A673 (cell line): ENCODE data around the gene PPHLN1.

Experiments
- CTCF ChIP-seq: fragments of 300-800, 200-600 bp; sonication (generic); conservative IDR thresholded peaks from 2 replicates; pipeline ENCODE4 v1.5.1; 2017; ENCODE audit warnings: low read depth, mild to moderate bottlenecking, antibody characterized with exemption, low read length, moderate library complexity, mixed read lengths
- EZH2 ChIP-seq: fragments of 200-600 bp; sonication (generic); IDR thresholded peaks from 2 replicates; pipeline ENCODE4 v1.6.1; 2017; ENCODE audit warnings: borderline replicate concordance, low read depth, mild to moderate bottlenecking, mixed read lengths, antibody characterized with exemption, low read length; ENCODE audit not compliant: poor library complexity, severe bottlenecking

DNA sequence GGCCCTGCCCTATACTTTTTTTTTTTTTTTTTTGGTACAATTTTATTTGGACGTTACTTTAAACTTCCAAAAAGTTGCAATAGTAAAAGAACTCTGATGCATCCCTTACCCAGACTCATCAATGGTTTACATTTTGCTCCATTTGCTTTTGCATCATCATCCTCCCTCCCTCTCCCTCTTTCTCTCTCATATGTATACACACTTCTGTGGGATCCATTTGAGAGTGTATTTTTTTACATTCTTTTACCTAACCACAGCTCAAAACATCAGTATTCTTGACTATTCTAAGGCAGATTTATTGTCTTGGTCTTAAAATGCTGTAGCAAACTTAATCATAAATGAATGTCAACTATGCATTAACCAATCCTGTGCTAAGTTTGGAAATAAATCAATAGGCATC is 152.0 kb downstream of the PPHLN1 start:
- TF ChIP-seq CTCF (no peak), EZH2 (no peak)
